Endothelial cell of umbilical vein (primary cell): ENCODE measurements around the gene DMAP1. TPM values are rescaled to one million over a fixed set of nuclear protein-coding genes. Genes with fewer than 3 reads are reported as not detected.

Experiments used
- BruUV-seq: library from RNA; stranded (reverse); fragments of 400-500 nt; replicated peaks from 2 replicates; lab custom pipeline; 2021; lab: Mats Ljungman, UMichigan
- CTCF ChIA-PET: fragments of 300-600, 350-600 bp; sonication (Branson Sonifier 250); formaldehyde crosslinking; loops from one replicate; lab custom pipeline; 2021; ENCODE audit warnings: antibody characterized with exemption, inconsistent platforms; lab: Charles Lee
- POLR2A ChIA-PET: fragments of 300-600, 350-600 bp; sonication (Branson Sonifier 250); formaldehyde crosslinking; loops from one replicate; lab custom pipeline; 2021; ENCODE audit warnings: antibody characterized with exemption, inconsistent platforms; lab: Charles Lee
- DNase-seq: peaks from one replicate; pipeline ENCODE4 v3.0.0-alpha.2; 2011; ENCODE audit warnings: low read depth, low spot score
- FAIRE-seq: peaks from 2 replicates; lab custom pipeline; 2011; peaks lifted over from hg19 to GRCh38; lab: Jason Lieb, UNC
- H2AFZ ChIP-seq: 2 replicates; pipeline ENCODE4 v1.6.0; 2012; ENCODE audit warnings: low read depth, low read length, control low read depth, inconsistent platforms
- H3K27ac ChIP-seq: 2 replicates; pipeline ENCODE4 v1.5.1; 2011; ENCODE audit warnings: low read depth, mild to moderate bottlenecking, control low read depth, low read length, moderate library complexity; ENCODE audit not compliant: insufficient read depth
- H3K27me3 ChIP-seq, 2 experiments: 2 replicates each; pipeline versions ENCODE4 v1.6.0 to v1.6.1; 2011; ENCODE audit warnings: low read length in 2 of 2, mixed read lengths in 1 of 2; ENCODE audit not compliant: control insufficient read depth in 2 of 2, insufficient read depth in 2 of 2
- H3K36me3 ChIP-seq, 2 experiments: 2 replicates in 1 of 2; 3 replicates in 1 of 2; pipeline ENCODE4 v1.5.1; 2011; ENCODE audit warnings: low read length in 2 of 2, mild to moderate bottlenecking in 1 of 2, moderate library complexity in 1 of 2; ENCODE audit not compliant: control insufficient read depth in 2 of 2, insufficient read depth in 2 of 2; ENCODE audit errors: extremely low read depth in 1 of 2
- H3K4me1 ChIP-seq: 3 replicates; pipeline ENCODE4 v1.5.1; 2011; ENCODE audit warnings: mild to moderate bottlenecking, low read length; ENCODE audit not compliant: control insufficient read depth, insufficient read depth; ENCODE audit errors: extremely low read depth
- H3K4me2 ChIP-seq: 2 replicates; pipeline ENCODE4 v1.6.1; 2011; ENCODE audit warnings: low read length, control low read depth, mixed read lengths; ENCODE audit not compliant: insufficient read depth
- H3K4me3 ChIP-seq, 3 experiments: fragments of 200-600 bp in 1 of 3; sonication (generic), shearing (Covaris generic) in 1 of 3; replicated peaks in 1 of 3; 2 replicates each; pipeline ENCODE4 v1.5.1; 2011 to 2016; ENCODE audit warnings: control low read depth in 3 of 3, low read length in 3 of 3, mild to moderate bottlenecking in 2 of 3, inconsistent platforms in 1 of 3, low read depth in 1 of 3, moderate library complexity in 1 of 3; ENCODE audit not compliant: insufficient read depth in 1 of 3
- H3K79me2 ChIP-seq: 2 replicates; pipeline ENCODE4 v1.6.0; 2012; ENCODE audit warnings: low read length, inconsistent platforms; ENCODE audit not compliant: control insufficient read depth, insufficient read depth
- H3K9ac ChIP-seq: replicated peaks from 2 replicates; pipeline ENCODE3; 2011; ENCODE audit warnings: low read length, control low read depth; ENCODE audit not compliant: insufficient read depth; ENCODE audit errors: extremely low read depth
- H3K9me1 ChIP-seq: replicated peaks from 3 replicates; pipeline ENCODE4 v1.6.0; 2011; ENCODE audit warnings: mild to moderate bottlenecking, low read length; ENCODE audit not compliant: control insufficient read depth, insufficient read depth; ENCODE audit errors: extremely low read depth
- H3K9me3 ChIP-seq: replicated peaks from 2 replicates; pipeline ENCODE4 v1.5.1; 2012; ENCODE audit warnings: low read length, inconsistent platforms; ENCODE audit not compliant: control insufficient read depth, insufficient read depth
- H4K20me1 ChIP-seq: replicated peaks from 2 replicates; pipeline ENCODE3; 2011; ENCODE audit warnings: mild to moderate bottlenecking, low read length; ENCODE audit not compliant: control insufficient read depth, insufficient read depth; ENCODE audit errors: extremely low read depth
- CTCF ChIP-seq, 2 donors: IDR thresholded peaks; 1 replicate in 1 of 2; 2 replicates in 1 of 2; pipeline ENCODE4 v1.5.1; 2011; ENCODE audit warnings: low read length in 2 of 2, mild to moderate bottlenecking in 2 of 2, moderate library complexity in 2 of 2, control low read depth in 1 of 2, inconsistent platforms in 1 of 2, low read depth in 1 of 2; ENCODE audit not compliant: insufficient read depth in 1 of 2; ENCODE audit errors: extremely low read depth in 1 of 2
- EZH2 ChIP-seq: IDR thresholded peaks from 2 replicates; pipeline ENCODE4 v1.6.1; 2012; ENCODE audit warnings: borderline replicate concordance, low read depth, mild to moderate bottlenecking, moderate library complexity, low read length, inconsistent platforms; ENCODE audit not compliant: severe bottlenecking
- GATA2 ChIP-seq: IDR thresholded peaks from 2 replicates; pipeline ENCODE4 v1.7.0; 2011; ENCODE audit warnings: low read depth, mild to moderate bottlenecking, moderate library complexity, mixed read lengths, low read length; ENCODE audit not compliant: insufficient read length, insufficient read depth
- JUN ChIP-seq: IDR thresholded peaks from 2 replicates; pipeline ENCODE4 v1.6.1; 2011; ENCODE audit warnings: borderline replicate concordance, low read depth; ENCODE audit not compliant: insufficient read length, insufficient read depth
- MAX ChIP-seq: IDR thresholded peaks from 2 replicates; pipeline ENCODE4 v1.6.1; 2011; ENCODE audit not compliant: insufficient read depth, insufficient read length
- MYC ChIP-seq: IDR thresholded peaks from one replicate; pipeline ENCODE4 v1.6.1; 2011; ENCODE audit warnings: mild to moderate bottlenecking, low read depth, low read length
- POLR2A ChIP-seq: IDR thresholded peaks from 2 replicates; pipeline ENCODE4 v1.6.1; 2012; ENCODE audit warnings: low read depth, mild to moderate bottlenecking, control low read depth, low read length
- POLR2AphosphoS5 ChIP-seq: IDR thresholded peaks from 2 replicates; pipeline ENCODE4 v1.6.1; 2012; ENCODE audit warnings: low read depth, mild to moderate bottlenecking, control low read depth, low read length, moderate library complexity; ENCODE audit not compliant: insufficient read depth
- dilution Hi-C: fragments of 300-500 bp; cut with MboI; formaldehyde crosslinking; loops from one replicate; pipeline ENCODE4 v1.15.0; 2019; ENCODE audit warnings: low sequenced_read_pairs; ENCODE audit not compliant: extremely low pct_ligation_motif_present
- intact Hi-C: fragments of 100-400 bp; cut with micrococcal nuclease; formaldehyde crosslinking; loops from one replicate; pipeline ENCODE4 v1.10.0; 2022
- polyA plus RNA-seq, 4 experiments: library from polyadenylated mRNA; depleted of rRNA in 3 of 4; stranded (reverse) in 3 of 4; unstranded in 1 of 4; fragments of >200 nt; gene quantifications; 2 replicates each; pipeline versions ENCODE4 v1.2.1 to v1.2.3, GENCODE V29; 2011 to 2012; ENCODE audit warnings: missing spikeins in 1 of 4
- total RNA-seq: library from RNA; stranded (reverse); gene quantifications from 2 replicates; pipeline ENCODE4 v1.2.3, GENCODE V29; 2021

Gene DMAP1
- total and polyA plus RNA-seq, 2 donors (not counting 3 experiments of a cell fraction or from before 2014, with no cell fraction given): 42.9 to 63.2 TPM

- BruUV-seq: no TSS peak
- TF ChIP-seq POLR2A (no peak), EZH2 (no peak), MAX (no peak), JUN (no peak), CTCF (IDR thresholded peaks at IDR 0.05; ENCODE audit: extremely low read depth in 1 of 2, insufficient read depth in 1 of 2, low read depth in 1 of 2, low read length in 2 of 2) (no peak), MYC (no peak), POLR2AphosphoS5 (no peak), GATA2 (no peak)
- Histone ChIP-seq H4K20me1 (no peaks in the 10 kb centered on the region), H3K4me3 (no peak overlapping the region), H3K9me3 (no peaks in the 10 kb centered on the region), H3K27me3 (no peaks in the 10 kb centered on the region), H2AFZ (no peak overlapping the region), H3K27ac (no peak overlapping the region), H3K4me2 (no peak overlapping the region), H3K9me1 (no peaks in the 10 kb centered on the region), H3K36me3 (no peaks in the 10 kb centered on the region), H3K79me2 (no peaks in the 10 kb centered on the region), H3K4me1 (no peaks in the 10 kb centered on the region), H3K9ac (no peak overlapping the region)
- POLR2A ChIA-PET: no interaction called here
- FAIRE-seq: no peak
- intact Hi-C loops: no loop called here
- dilution Hi-C loops: no loop called here
- no peak for DNase-seq
- CTCF ChIA-PET: no interaction called here
These were observed 50.5 kb downstream of the DMAP1 start for GRCh38 chr1:44263568-44264450.
